WTC11 (cell line): ENCODE results near the gene PAIP2B.

Experiments
- ATF3 ChIP-seq: sonication (generic); formaldehyde crosslinking; conservative IDR thresholded peaks from 2 replicates; pipeline ENCODE4 v1.8.1; 2022; ENCODE audit warnings: mild to moderate bottlenecking, missing genetic modification reagents
- E2F4 ChIP-seq: sonication (generic); formaldehyde crosslinking; IDR thresholded peaks from 2 replicates; pipeline ENCODE4 v1.8.1; 2022; ENCODE audit warnings: low read depth, mild to moderate bottlenecking, moderate library complexity, missing genetic modification reagents, borderline replicate concordance
- JUN ChIP-seq: sonication (generic); formaldehyde crosslinking; IDR thresholded peaks from 2 replicates; pipeline ENCODE4 v1.8.0; 2023; ENCODE audit warnings: mild to moderate bottlenecking, missing genetic modification reagents
- RORB ChIP-seq: fragments of 250-450 bp; sonication (Bioruptor Pico); IDR thresholded peaks from 2 replicates; pipeline ENCODE4 v1.9.0; 2021; ENCODE audit warnings: mild to moderate bottlenecking
- TP53 ChIP-seq: sonication (generic); formaldehyde crosslinking; IDR thresholded peaks from 2 replicates; pipeline ENCODE4 v1.8.1; 2023; ENCODE audit warnings: mild to moderate bottlenecking, missing genetic modification reagents
- ZNF232 ChIP-seq: sonication (generic); formaldehyde crosslinking; IDR thresholded peaks from 2 replicates; pipeline ENCODE4 v1.8.0; 2022; ENCODE audit warnings: mild to moderate bottlenecking, missing genetic modification reagents

DNA sequence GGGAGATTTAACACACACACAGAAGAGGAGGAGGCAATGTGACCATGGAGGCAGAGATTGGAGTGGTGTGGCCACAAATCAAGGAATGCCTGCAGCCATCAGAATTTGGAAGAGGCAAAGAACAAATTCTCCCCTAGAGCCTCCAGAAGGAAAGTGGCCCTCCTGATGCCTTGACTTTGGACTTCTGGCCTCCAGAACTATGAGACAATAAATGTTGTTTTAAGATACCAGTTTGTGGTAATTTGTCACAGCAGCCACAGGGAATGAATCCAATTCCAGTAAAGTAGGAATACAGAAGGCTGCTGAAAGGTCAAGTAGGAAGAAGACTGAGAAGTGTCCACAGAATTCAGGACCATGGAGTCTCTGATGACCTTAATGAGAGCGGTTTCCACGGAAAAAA is 18.1 kb downstream of the PAIP2B start:
- TF ChIP-seq JUN (no peak), E2F4 (CRISPR knock-in tag) (no peak), RORB (CRISPR knock-in tag) (no peak), ZNF232 (CRISPR knock-in tag) (no peak), TP53 (CRISPR knock-in tag) (no peak), ATF3 (no peak)
